Gastroesophageal sphincter (tissue), 4 donors: ENCODE measurements around the gene TNIP1. TPM values are rescaled to one million over a fixed set of nuclear protein-coding genes. Genes with fewer than 3 reads are reported as not detected.

ENCODE experiments used
- ATAC-seq: fragments of 150-250 bp; one replicate; pipeline ENCODE4 v1.9.1; 2016; ENCODE audit warnings: mild to moderate bottlenecking, moderate library complexity
- H3K27ac ChIP-seq, 4 donors: fragments of 200-600 bp; sonication (generic) in 3 of 4; 1 replicate in 3 of 4; 2 replicates in 1 of 4; pipeline ENCODE4 v1.5.1; 2016 to 2019
- H3K27me3 ChIP-seq: fragments of 200-600 bp; sonication (generic); one replicate; pipeline ENCODE4 v1.5.1; 2019
- H3K36me3 ChIP-seq, 2 donors: fragments of 200-600 bp; sonication (generic); one replicate each; pipeline ENCODE4 v1.5.1; 2019; ENCODE audit warnings: control low read depth in 1 of 2
- H3K4me1 ChIP-seq, 3 donors: fragments of 200-600 bp; sonication (generic); 1 replicate in 2 of 3; 2 replicates in 1 of 3; pipeline ENCODE4 v1.5.1; 2016 to 2019; ENCODE audit warnings: control low read depth in 2 of 3
- H3K4me3 ChIP-seq, 2 donors: fragments of 200-600 bp; sonication (generic); one replicate each; pipeline ENCODE4 v1.5.1; 2019; ENCODE audit warnings: mild to moderate bottlenecking in 1 of 2, moderate library complexity in 1 of 2
- H3K9me3 ChIP-seq, 3 donors: fragments of 200-600 bp; sonication (generic); one replicate each; pipeline ENCODE4 v1.5.1; 2017 to 2019; ENCODE audit warnings: control low read depth in 2 of 3
- EP300 ChIP-seq: sonication (generic); formaldehyde crosslinking; IDR thresholded peaks from one replicate; pipeline ENCODE4 v1.6.1; 2017; ENCODE audit warnings: antibody characterized with exemption, mild to moderate bottlenecking
- POLR2A ChIP-seq, 2 donors: fragments of 450-650 bp; IDR thresholded peaks; one replicate each; pipeline ENCODE4 v1.6.1; 2017; ENCODE audit warnings: antibody characterized with exemption in 2 of 2, mild to moderate bottlenecking in 2 of 2, moderate library complexity in 1 of 2
- POLR2AphosphoS5 ChIP-seq: sonication (generic); formaldehyde crosslinking; IDR thresholded peaks from one replicate; pipeline ENCODE4 v1.6.1; 2017; ENCODE audit warnings: antibody characterized with exemption
- WGBS, 2 donors: methylation state at CpG; one replicate each; pipeline ENCODE4 v1.1.5; 2018; ENCODE audit warnings: low coverage in 1 of 2; 5-methylcytosine and 5-hydroxymethylcytosine counted together
- total RNA-seq, 4 donors: library from RNA; depleted of rRNA; stranded (reverse); fragments of >200 nt; gene quantifications; one replicate each; pipeline ENCODE4 v1.1.0, GENCODE V29; 2016
- TF ChIP-seq, protein P1 (sequence below), 4 experiments: fragments of 200-600 bp in 2 of 4; fragments of 450-650 bp in 2 of 4; sonication (generic) in 1 of 4; IDR thresholded peaks; one replicate each; pipeline ENCODE4 v1.5.1; 2017 to 2019; ENCODE audit warnings: antibody characterized with exemption in 4 of 4, mild to moderate bottlenecking in 2 of 4, moderate library complexity in 2 of 4

The TNIP1 gene
- total RNA-seq, 4 donors from 2014 or later: 74.2 to 142 (median 97.9) TPM

DNA sequence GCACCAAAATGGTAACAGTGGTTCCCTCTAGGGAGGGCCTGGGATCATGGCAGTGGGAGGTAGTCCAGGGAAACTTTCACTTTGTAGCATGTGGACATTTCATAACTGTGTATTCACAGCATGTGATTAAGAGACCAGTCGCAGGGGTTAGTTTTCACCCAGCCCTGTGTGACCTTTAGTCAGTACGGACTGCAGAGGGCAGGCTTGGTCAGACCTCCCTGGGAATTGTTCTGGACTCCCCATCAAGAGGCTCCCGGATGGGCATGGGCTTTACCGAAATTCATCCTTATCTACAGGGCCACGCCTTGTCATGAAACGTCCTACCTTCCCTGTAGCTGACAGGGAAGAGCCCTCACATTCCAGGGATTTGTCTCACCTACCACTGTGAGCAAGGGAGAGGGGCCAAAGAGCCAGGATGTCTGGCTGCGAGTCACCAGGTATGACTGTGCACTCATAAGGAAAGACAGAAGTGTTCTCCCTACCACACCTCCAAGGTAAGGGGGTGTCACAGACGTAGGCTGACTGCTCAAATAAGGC, 40.6 kb downstream of the TNIP1 start:
- Histone ChIP-seq H3K9me3 (no peaks in the 10 kb centered on the region), H3K36me3 (peaks cover 0 to 90% of the 10 kb centered on the region in 2 donors), H3K27me3 (no peaks in the 10 kb centered on the region), H3K4me3 (no peak overlapping the region), H3K4me1 (peaks cover 7 to 44% (median 30%) of the 10 kb centered on the region in 3 donors), H3K27ac (peak overlapping the region in 3 of 4 donors; percentile 85 to 89 (median 85))
- ATAC-seq: peak; percentile 49
- TF ChIP-seq POLR2AphosphoS5 (no peak), EP300 (no peak), POLR2A (IDR thresholded peaks at IDR 0.05) (no peak)
- TF ChIP-seq, protein P1, sequence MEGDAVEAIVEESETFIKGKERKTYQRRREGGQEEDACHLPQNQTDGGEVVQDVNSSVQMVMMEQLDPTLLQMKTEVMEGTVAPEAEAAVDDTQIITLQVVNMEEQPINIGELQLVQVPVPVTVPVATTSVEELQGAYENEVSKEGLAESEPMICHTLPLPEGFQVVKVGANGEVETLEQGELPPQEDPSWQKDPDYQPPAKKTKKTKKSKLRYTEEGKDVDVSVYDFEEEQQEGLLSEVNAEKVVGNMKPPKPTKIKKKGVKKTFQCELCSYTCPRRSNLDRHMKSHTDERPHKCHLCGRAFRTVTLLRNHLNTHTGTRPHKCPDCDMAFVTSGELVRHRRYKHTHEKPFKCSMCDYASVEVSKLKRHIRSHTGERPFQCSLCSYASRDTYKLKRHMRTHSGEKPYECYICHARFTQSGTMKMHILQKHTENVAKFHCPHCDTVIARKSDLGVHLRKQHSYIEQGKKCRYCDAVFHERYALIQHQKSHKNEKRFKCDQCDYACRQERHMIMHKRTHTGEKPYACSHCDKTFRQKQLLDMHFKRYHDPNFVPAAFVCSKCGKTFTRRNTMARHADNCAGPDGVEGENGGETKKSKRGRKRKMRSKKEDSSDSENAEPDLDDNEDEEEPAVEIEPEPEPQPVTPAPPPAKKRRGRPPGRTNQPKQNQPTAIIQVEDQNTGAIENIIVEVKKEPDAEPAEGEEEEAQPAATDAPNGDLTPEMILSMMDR (IDR thresholded peaks at IDR 0.05): no peak
- WGBS, 2 donors: 65 to 80% methylated on average over 1 to 3 of the region's 8 CpGs

DNA sequence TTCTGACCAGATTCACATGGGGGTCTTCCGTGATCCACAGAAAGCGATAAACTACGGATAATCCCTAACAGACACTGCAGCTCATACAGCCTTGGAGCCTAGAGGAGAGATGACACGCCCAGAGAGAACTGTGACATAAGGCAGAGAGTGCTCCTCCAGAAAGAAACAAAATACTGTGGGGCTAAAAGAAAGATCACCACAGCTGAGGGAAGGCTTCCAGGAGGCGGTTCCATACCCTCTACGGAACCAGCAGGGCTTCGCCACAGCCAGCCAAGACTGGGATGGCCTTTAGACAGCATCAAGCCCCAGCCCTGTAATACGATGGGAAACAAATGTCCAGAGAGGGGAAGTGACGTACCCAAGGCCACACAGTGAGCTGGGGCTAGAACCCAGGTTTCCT, 41.2 kb downstream of the TNIP1 start:
- peak overlapping the region in 3 of 4 donors; percentile 85 to 89 (median 85) for H3K27ac ChIP-seq
- no peak for TF ChIP-seq EP300
- TF ChIP-seq POLR2AphosphoS5: no peak
- TF ChIP-seq, protein P1 (IDR thresholded peaks at IDR 0.05): no peak
- no peak for TF ChIP-seq POLR2A (IDR thresholded peaks at IDR 0.05)

DNA sequence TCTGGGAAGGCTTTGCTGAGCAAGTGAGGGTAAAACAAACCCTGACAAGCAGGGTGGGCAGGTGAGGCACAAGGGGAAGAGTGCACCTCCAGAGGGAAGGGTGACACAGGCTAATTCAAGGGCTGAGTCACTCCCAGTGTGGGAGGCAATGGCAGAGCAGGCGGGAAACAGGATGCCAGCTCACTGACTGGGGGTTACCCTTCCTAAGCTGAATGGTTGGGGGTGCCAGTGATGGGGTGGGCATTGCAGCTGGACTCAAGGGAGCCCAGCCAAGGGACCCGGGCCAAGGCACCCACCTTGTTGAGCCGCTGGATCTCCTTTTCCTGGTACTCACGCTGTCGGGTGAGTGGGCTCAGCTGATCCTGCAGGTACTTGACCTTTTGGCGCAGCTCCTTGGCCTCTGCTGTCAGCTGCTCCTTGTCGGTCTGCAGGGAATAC, 42.0 kb downstream of the TNIP1 start:
- Histone ChIP-seq H3K36me3 (peaks cover 0 to 90% of the 10 kb centered on the region in 2 donors), H3K27ac (peak overlapping the region; percentile 48 to 89 (median 85)), H3K27me3 (no peaks in the 10 kb centered on the region), H3K9me3 (no peaks in the 10 kb centered on the region), H3K4me3 (no peak overlapping the region), H3K4me1 (peaks cover 7 to 44% (median 30%) of the 10 kb centered on the region in 3 donors)
- no peak for TF ChIP-seq EP300
- TF ChIP-seq POLR2A (IDR thresholded peaks at IDR 0.05): no peak
- no peak for TF ChIP-seq POLR2AphosphoS5
- TF ChIP-seq, protein P1 (IDR thresholded peaks at IDR 0.05): no peak
- WGBS, 2 donors: 80 to 82% methylated on average over 1 to 6 of the region's 7 CpGs
- ATAC-seq: no peak

More for the DNA sequence above, 41.2 kb downstream of the TNIP1 start:
- H3K27me3 ChIP-seq: no peaks in the 10 kb centered on the region
- no peaks in the 10 kb centered on the region for H3K9me3 ChIP-seq
- H3K4me3 ChIP-seq: no peak overlapping the region
- 74 to 87% methylated on average over 7 to 9 of the region's 9 CpGs for WGBS, 2 donors
- peaks cover 0 to 90% of the 10 kb centered on the region in 2 donors for H3K36me3 ChIP-seq
- ATAC-seq: no peak
- H3K4me1 ChIP-seq: peaks cover 7 to 44% (median 30%) of the 10 kb centered on the region in 3 donors

DNA sequence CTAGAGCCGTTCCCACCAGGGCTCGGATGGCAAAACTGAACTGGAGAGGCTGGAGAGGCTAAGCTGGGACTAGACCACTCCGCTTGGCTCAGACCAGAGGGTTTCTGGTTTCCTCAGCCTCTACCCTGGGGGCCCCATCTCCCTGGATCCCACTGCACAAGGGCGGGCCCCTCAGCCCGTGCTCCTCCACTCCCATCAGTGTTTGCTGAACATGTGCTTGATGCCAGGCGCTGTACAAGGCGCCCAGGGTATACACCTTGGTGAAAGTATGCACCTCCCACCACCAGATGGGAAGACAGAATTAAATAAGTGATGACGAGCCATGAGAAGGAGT, 42.5 kb downstream of the TNIP1 start:
- ATAC-seq: no peak
- H3K9me3 ChIP-seq: no peaks in the 10 kb centered on the region
- TF ChIP-seq, protein P1 (IDR thresholded peaks at IDR 0.05): no peak
- TF ChIP-seq EP300 (no peak), POLR2AphosphoS5 (no peak), POLR2A (IDR thresholded peaks at IDR 0.05) (no peak)
- WGBS, 2 donors: 83% methylated on average over 1 of the region's 8 CpGs; no CpG with 5 or more reads in 1 of the 2 donors
- peaks cover 7 to 44% (median 30%) of the 10 kb centered on the region in 3 donors for H3K4me1 ChIP-seq
- H3K27me3 ChIP-seq: no peaks in the 10 kb centered on the region
- peak overlapping the region; percentile 48 to 89 (median 85) for H3K27ac ChIP-seq
- peaks cover 0 to 90% of the 10 kb centered on the region in 2 donors for H3K36me3 ChIP-seq
- no peak overlapping the region for H3K4me3 ChIP-seq
